HG02852 (cell line): ENCODE data around the gene VLDLR.
"Not testable (repeated sequence)": the region's sequence is repeated elsewhere in the genome, so short reads cannot be mapped to it uniquely, and the experiment has no call there.

Source experiments
- ATAC-seq: cut with Tn5 transposase; IDR thresholded peaks from one replicate; pipeline ENCODE4 v1.9.1; 2021; ENCODE audit warnings: mild to moderate bottlenecking, moderate library complexity; ENCODE audit not compliant: unreplicated experiment

The VLDLR gene

GRCh38 chr9:2707256-2707655 lies 85.7 kb downstream of the VLDLR start:
- ATAC-seq: not testable (repeated sequence)
